K562 (cell line): ENCODE data around the gene CUL9. TPM values are rescaled to one million over a fixed set of nuclear protein-coding genes. Genes with fewer than 3 reads are reported as not detected.
A peak's percentile ranks its signal among the peaks of the same experiment; 100 is the strongest.

Source experiments
- AFF1 ChIP-seq, 2 experiments: fragments of 450-650 bp; IDR thresholded peaks; 2 replicates each; pipeline ENCODE4 v1.6.1; 2018; ENCODE audit warnings: mild to moderate bottlenecking in 2 of 2, low read depth in 1 of 2; ENCODE audit not compliant: partially characterized antibody in 2 of 2
- ATF7 ChIP-seq: fragments of 450-650 bp; IDR thresholded peaks from 2 replicates; pipeline ENCODE4 v1.7.1; 2014; ENCODE audit warnings: mild to moderate bottlenecking, moderate library complexity
- E2F5 ChIP-seq: sonication (generic); formaldehyde crosslinking; IDR thresholded peaks from 2 replicates; pipeline ENCODE4 v1.8.0; 2022; ENCODE audit warnings: mild to moderate bottlenecking, missing genetic modification reagents
- KLF10 ChIP-seq: fragments of 250-450 bp; sonication (Bioruptor Pico); IDR thresholded peaks from 2 replicates; pipeline ENCODE4 v1.6.1; 2021; ENCODE audit warnings: matching md5 sums
- MCM2 ChIP-seq: fragments of 450-650 bp; IDR thresholded peaks from 2 replicates; pipeline ENCODE4 v1.6.1; 2017; ENCODE audit warnings: low read depth, mild to moderate bottlenecking
- NFIX ChIP-seq: fragments of 250-450 bp; sonication (Bioruptor Pico); IDR thresholded peaks from 2 replicates; pipeline ENCODE4 v1.4.0; 2020; ENCODE audit warnings: low read depth, mild to moderate bottlenecking, moderate library complexity
- NR0B1 ChIP-seq: fragments of 450-650 bp; IDR thresholded peaks from one replicate; pipeline ENCODE4 v1.6.1; 2018; ENCODE audit warnings: mild to moderate bottlenecking, moderate library complexity; ENCODE audit not compliant: partially characterized antibody
- RBM34 ChIP-seq: fragments of 200-400 bp; formaldehyde crosslinking; IDR thresholded peaks from 2 replicates; pipeline ENCODE4 v1.6.1; 2018; ENCODE audit warnings: low read length, borderline replicate concordance; ENCODE audit not compliant: insufficient read depth
- ZC3H4 ChIP-seq: sonication (generic); formaldehyde crosslinking; IDR thresholded peaks from 2 replicates; pipeline ENCODE4 v1.9.0; 2021; ENCODE audit warnings: missing genetic modification reagents, borderline replicate concordance
- ZNF318 ChIP-seq, 2 experiments: fragments of 450-650 bp; IDR thresholded peaks; 2 replicates each; pipeline ENCODE4 v1.6.1; 2016; ENCODE audit warnings: mild to moderate bottlenecking in 2 of 2, borderline replicate concordance in 1 of 2, low read depth in 1 of 2, moderate library complexity in 1 of 2
- ZZZ3 ChIP-seq: fragments of 450-650 bp; IDR thresholded peaks from 2 replicates; pipeline ENCODE4 v1.6.1; 2016; ENCODE audit warnings: antibody characterized with exemption, mild to moderate bottlenecking, moderate library complexity
- polyA plus RNA-seq, 8 experiments: library from polyadenylated mRNA; depleted of rRNA in 4 of 8; stranded (reverse) in 5 of 8; unstranded in 3 of 8; fragments of >200 nt; fragmentation: Nextera tagmentation in 2 of 8; fragmentation: Illumina TruSeq in 1 of 8; extraction: Ambion mirVana in 2 of 8; extraction: Trizol in 1 of 8; gene quantifications; 2 replicates each; pipeline versions ENCODE4 v1.2.1 to v1.2.3, GENCODE V29; 2011 to 2014; ENCODE audit warnings: inconsistent platforms in 1 of 8, missing spikeins in 1 of 8
- total RNA-seq, 7 experiments: library from RNA; depleted of rRNA in 6 of 7; stranded (reverse); fragments of >200 nt in 6 of 7; fragmentation: Illumina TruSeq in 2 of 7; extraction: Trizol in 2 of 7; gene quantifications; 2 replicates each; pipeline versions ENCODE4 v1.2.1 to v1.2.3, GENCODE V29; 2011 to 2021; ENCODE audit warnings: low replicate concordance in 1 of 7

Gene CUL9
- total and polyA plus RNA-seq, 9 of the 15 experiments (the other 6 are each of a cell fraction or from before 2014, with no cell fraction given), result 0.50 to 20.7 (median 6.6) TPM

- TF ChIP-seq MCM2 (no peak), ZZZ3 (no peak), NFIX (no peak), E2F5 (CRISPR knock-in tag) (peak; percentile 77; the same call in 1 of the 2 replicates), ZC3H4 (CRISPR knock-in tag) (no peak), NR0B1 (no peak), RBM34 (no peak), AFF1 (IDR thresholded peaks at IDR 0.05; ENCODE audit: low read depth in 1 of 2, partially characterized antibody in 2 of 2) (peak in 1 of 2 experiments; percentile 69), ATF7 (peak; percentile 93), ZNF318 (IDR thresholded peaks at IDR 0.05; ENCODE audit: borderline replicate concordance in 1 of 2, low read depth in 1 of 2) (no peak), KLF10 (CRISPR knock-in tag) (no peak)
These were observed 10.9 kb upstream of the CUL9 start, which contains the start of gene SRF (continued) for GRCh38 chr6:43170931-43171706.
